Naive thymus-derived CD4-positive, alpha-beta T cell (primary cell): ENCODE data around the gene CYP1A1. TPM values are rescaled to one million over a fixed set of nuclear protein-coding genes. Genes with fewer than 3 reads are reported as not detected.
"Not testable (repeated sequence)": the region's sequence is repeated elsewhere in the genome, so short reads cannot be mapped to it uniquely, and the experiment has no call there.

Experiments
- ATAC-seq: fragments of 150-1000 bp; cut with Tn5 transposase; 2 replicates; pipeline ENCODE4 v1.10.0; 2021; ENCODE audit warnings: mild to moderate bottlenecking, moderate library complexity
- CTCF ChIA-PET: fragments of 350-600 bp; sonication (Branson Sonifier 250); formaldehyde crosslinking; loops from one replicate; lab custom pipeline; 2021; ENCODE audit warnings: antibody characterized with exemption; lab: Charles Lee
- POLR2A ChIA-PET: fragments of 350-600 bp; sonication (Branson Sonifier 250); formaldehyde crosslinking; loops from one replicate; lab custom pipeline; 2021; ENCODE audit warnings: antibody characterized with exemption, inconsistent platforms; lab: Charles Lee
- DNase-seq, 9 donors: peaks; one replicate each; pipeline versions ENCODE4 v3.0.0 to v3.0.0-alpha.2; 2020 to 2022; ENCODE audit warnings: mixed read lengths in 1 of 9
- H3K27ac ChIP-seq: one replicate; pipeline ENCODE4 v1.7.0; 2013; ENCODE audit warnings: mild to moderate bottlenecking, low read depth, low read length, moderate library complexity
- H3K27me3 ChIP-seq, 2 donors: one replicate each; pipeline ENCODE4 v1.7.0; 2013; ENCODE audit warnings: low read length in 2 of 2, mild to moderate bottlenecking in 2 of 2, moderate library complexity in 2 of 2; ENCODE audit not compliant: control insufficient read depth in 2 of 2, insufficient read depth in 2 of 2
- H3K36me3 ChIP-seq, 3 experiments: 1 replicate in 2 of 3; 2 replicates in 1 of 3; pipeline ENCODE4 v1.7.0; 2013; ENCODE audit warnings: low read length in 3 of 3, mild to moderate bottlenecking in 3 of 3, moderate library complexity in 1 of 3; ENCODE audit not compliant: insufficient read depth in 3 of 3, control insufficient read depth in 2 of 3
- H3K4me1 ChIP-seq, 2 donors: one replicate each; pipeline ENCODE4 v1.7.0; 2013; ENCODE audit warnings: low read length in 2 of 2, mild to moderate bottlenecking in 2 of 2, moderate library complexity in 1 of 2; ENCODE audit not compliant: control insufficient read depth in 2 of 2, insufficient read depth in 2 of 2
- H3K4me3 ChIP-seq: 2 replicates; pipeline ENCODE4 v1.7.0; 2013; ENCODE audit warnings: mild to moderate bottlenecking, low read length
- H3K9me3 ChIP-seq, 3 experiments: 1 replicate in 2 of 3; 2 replicates in 1 of 3; pipeline ENCODE4 v1.7.0; 2013; ENCODE audit warnings: low read length in 3 of 3; ENCODE audit not compliant: control insufficient read depth in 2 of 3
- H3K27ac Mint-ChIP-seq, 9 donors: one replicate each; pipeline ENCODE4 v1.8.0; 2020 to 2022; ENCODE audit warnings: mixed read lengths in 9 of 9, mild to moderate bottlenecking in 8 of 9, moderate library complexity in 5 of 9, inconsistent platforms in 2 of 9
- H3K27me3 Mint-ChIP-seq, 5 donors: one replicate each; pipeline ENCODE4 v1.8.0; 2021 to 2022; ENCODE audit warnings: mixed read lengths in 5 of 5, mild to moderate bottlenecking in 1 of 5
- H3K36me3 Mint-ChIP-seq, 5 donors: one replicate each; pipeline ENCODE4 v1.8.0; 2020 to 2022; ENCODE audit warnings: mixed read lengths in 5 of 5, mild to moderate bottlenecking in 3 of 5, inconsistent platforms in 1 of 5
- H3K4me1 Mint-ChIP-seq, 7 donors: one replicate each; pipeline ENCODE4 v1.8.0; 2020 to 2022; ENCODE audit warnings: mixed read lengths in 7 of 7, mild to moderate bottlenecking in 3 of 7, inconsistent platforms in 1 of 7
- H3K4me3 Mint-ChIP-seq, 10 donors: one replicate each; pipeline ENCODE4 v1.8.0; 2020 to 2022; ENCODE audit warnings: mild to moderate bottlenecking in 10 of 10, mixed read lengths in 10 of 10, moderate library complexity in 6 of 10, inconsistent platforms in 2 of 10
- H3K9me3 Mint-ChIP-seq, 11 donors: one replicate each; pipeline ENCODE4 v1.8.0; 2020 to 2022; ENCODE audit warnings: mixed read lengths in 11 of 11, mild to moderate bottlenecking in 4 of 11, inconsistent platforms in 1 of 11, moderate library complexity in 1 of 11
- intact Hi-C, 2 donors: fragments of 100-400 bp; cut with micrococcal nuclease; formaldehyde crosslinking; loops; one replicate each; pipeline ENCODE4 v1.15.1; 2023
- polyA plus RNA-seq, 2 donors: library from polyadenylated mRNA; unstranded; fragments of 300-500 nt; fragmentation: Illumina TruSeq; gene quantifications; one replicate each; pipeline ENCODE4 v1.2.3, GENCODE V29; 2021
- total RNA-seq, 6 experiments: library from RNA in 5 of 6; stranded (reverse) in 5 of 6; gene quantifications; 1 replicate in 5 of 6; 2 replicates in 1 of 6; pipeline ENCODE4 v1.2.3 and lab custom pipeline; 2021 to 2026

CYP1A1 gene
- total and polyA plus RNA-seq, 7 experiments from 2014 or later = 0.63 TPM; not detected in 6

DNA sequence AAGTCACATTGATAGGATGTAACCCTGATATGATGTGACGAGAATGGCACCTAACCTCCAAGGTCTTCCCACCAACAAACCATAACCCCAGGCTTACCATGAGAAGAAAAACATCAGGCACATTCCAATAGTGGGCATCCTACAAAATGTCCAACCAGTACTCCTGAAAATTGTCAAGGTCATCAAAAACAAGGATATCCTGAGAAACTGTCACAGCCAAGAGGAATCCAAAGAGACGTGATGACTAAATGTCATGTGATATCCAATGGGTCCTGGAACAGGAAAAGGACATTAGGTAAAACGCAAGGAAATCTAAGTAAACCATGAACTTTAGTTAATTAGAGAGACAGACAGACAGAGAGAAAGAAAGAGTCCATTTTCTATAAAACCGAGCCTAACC, 21.1 kb upstream of the CYP1A1 start:
- Histone ChIP-seq H3K27ac (no peak overlapping the region), H3K9me3 (no peaks in the 10 kb centered on the region), H3K4me1 (no peaks in the 10 kb centered on the region), H3K4me3 (no peak overlapping the region), H3K27me3 (no peaks in the 10 kb centered on the region), H3K36me3 (no peaks in the 10 kb centered on the region)
- CTCF ChIA-PET = no interaction called here
- DNase-seq (no peak), ATAC-seq (no peak)
- Mint-ChIP-seq H3K4me1 (peaks cover 0 to 1% (median 0%) of the 10 kb centered on the region in 7 donors), H3K27ac (peak overlapping the region in 1 of 9 donors; percentile 23), H3K27me3 (peaks cover 0 to 9% (median 6%) of the 10 kb centered on the region in 5 donors), H3K36me3 (no peaks in the 10 kb centered on the region), H3K9me3 (peaks cover 0 to 7% (median 5%) of the 10 kb centered on the region in 11 donors), H3K4me3 (no peak overlapping the region)
- POLR2A ChIA-PET = no interaction called here
- intact Hi-C loops = no loop called here

GRCh38 chr15:74742422-74742821, 17.1 kb upstream of the CYP1A1 start:
- H3K4me3 ChIP-seq = no peak overlapping the region
- H3K36me3 ChIP-seq = no peaks in the 10 kb centered on the region
- POLR2A ChIA-PET = no interaction called here

DNA sequence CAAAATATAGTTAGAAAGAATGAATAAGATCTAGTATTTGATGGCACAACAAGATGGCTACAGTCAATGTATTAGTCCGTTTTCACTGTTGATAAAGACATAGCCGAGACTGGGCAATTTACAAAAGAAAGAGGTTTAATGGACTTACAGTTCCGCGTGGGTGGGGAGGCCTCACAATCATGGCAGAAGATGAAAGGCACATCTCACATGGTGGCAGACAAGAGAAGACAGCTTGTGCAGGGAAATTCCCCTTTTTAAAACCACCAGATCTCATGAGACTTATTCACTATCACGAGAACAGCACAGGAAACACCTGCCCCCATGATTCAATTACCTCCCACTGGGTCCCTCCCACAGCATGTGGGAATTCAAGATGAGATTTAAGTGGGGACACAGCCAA, 12.9 kb upstream of the CYP1A1 start:
- H3K36me3 ChIP-seq, H3K4me1 ChIP-seq, H3K27ac ChIP-seq, ATAC-seq, H3K27ac Mint-ChIP-seq, CTCF ChIA-PET, H3K4me3 ChIP-seq, H3K9me3 ChIP-seq, intact Hi-C loops, H3K4me1 Mint-ChIP-seq, H3K27me3 ChIP-seq, H3K4me3 Mint-ChIP-seq, DNase-seq: not testable (repeated sequence)
- Mint-ChIP-seq H3K27me3 (peaks cover 23 to 37% (median 32%) of the 10 kb centered on the region in 5 donors), H3K9me3 (peaks cover 0 to 19% (median 8%) of the 10 kb centered on the region in 11 donors), H3K36me3 (peaks cover 0 to 12% (median 4%) of the 10 kb centered on the region in 5 donors)
- POLR2A ChIA-PET = interaction anchor here (0.6 kb wide), 1 partner anchor 187 kb away, joined by 4 read pairs; no protein-coding TSS in a partner anchor

More at GRCh38 chr15:74742422-74742821, 17.1 kb upstream of the CYP1A1 start:
- Mint-ChIP-seq H3K36me3 (peaks cover 0 to 8% (median under 1%) of the 10 kb centered on the region in 5 donors), H3K27me3 (peaks cover 6 to 15% (median 12%) of the 10 kb centered on the region in 5 donors), H3K4me1 (peaks cover 0 to 5% (median 0%) of the 10 kb centered on the region in 7 donors), H3K4me3 (no peak overlapping the region), H3K9me3 (peaks cover 0 to 17% (median 8%) of the 10 kb centered on the region in 11 donors), H3K27ac (no peak overlapping the region)
- H3K9me3 ChIP-seq = no peaks in the 10 kb centered on the region
- CTCF ChIA-PET = interaction anchor here (0.7 kb wide), 1 partner anchor 26 kb away, joined by 5 read pairs; no protein-coding TSS in a partner anchor
- H3K27me3 ChIP-seq = no peaks in the 10 kb centered on the region
- H3K4me1 ChIP-seq = no peaks in the 10 kb centered on the region
- H3K27ac ChIP-seq = no peak overlapping the region
- no peak for DNase-seq
- no peak for ATAC-seq
- intact Hi-C loops = no loop called here

DNA sequence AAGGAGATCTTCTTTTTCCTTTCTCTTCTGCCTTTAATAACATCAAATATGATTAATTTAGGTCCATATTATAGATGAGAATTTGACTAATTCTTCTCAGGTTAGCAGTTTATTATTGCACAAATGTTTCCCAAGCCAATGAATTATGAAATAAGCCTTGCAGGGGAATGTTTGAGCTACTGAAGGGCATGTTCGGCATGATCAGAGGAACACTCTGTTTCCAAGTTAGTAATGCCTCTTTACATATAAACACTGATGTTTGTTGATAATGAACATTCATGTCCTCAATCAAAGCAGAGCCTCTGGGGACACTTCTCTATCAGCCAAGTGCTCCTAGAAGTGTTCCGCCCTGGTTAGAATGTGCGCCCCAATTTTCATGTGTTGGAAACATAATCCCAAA, 10.0 kb upstream of the CYP1A1 start:
- Histone ChIP-seq H3K27ac (no peak overlapping the region), H3K9me3 (no peaks in the 10 kb centered on the region), H3K36me3 (no peaks in the 10 kb centered on the region), H3K27me3 (no peaks in the 10 kb centered on the region), H3K4me1 (no peaks in the 10 kb centered on the region), H3K4me3 (no peak overlapping the region)
- ATAC-seq = no peak
- ChIA-PET POLR2A (no interaction called here), CTCF (no interaction called here)
- Mint-ChIP-seq H3K27me3 (peaks cover 11 to 31% (median 29%) of the 10 kb centered on the region in 5 donors), H3K9me3 (peaks cover 0 to 10% (median 3%) of the 10 kb centered on the region in 11 donors), H3K27ac (no peak overlapping the region), H3K4me3 (no peak overlapping the region), H3K36me3 (peaks cover 0 to 6% (median 4%) of the 10 kb centered on the region in 5 donors), H3K4me1 (peaks cover 0 to 5% (median 0%) of the 10 kb centered on the region in 7 donors)
- no peak for DNase-seq
- intact Hi-C loops = no loop called here

GRCh38 chr15:74733269-74733668, 7.9 kb upstream of the CYP1A1 start:
- peaks cover 0 to 10% (median 2%) of the 10 kb centered on the region in 11 donors for H3K9me3 Mint-ChIP-seq
- peaks cover 0 to 4% (median 0%) of the 10 kb centered on the region in 7 donors for H3K4me1 Mint-ChIP-seq
- Histone ChIP-seq H3K36me3 (no peaks in the 10 kb centered on the region), H3K27ac (no peak overlapping the region), H3K27me3 (no peaks in the 10 kb centered on the region), H3K9me3 (no peaks in the 10 kb centered on the region), H3K4me1 (no peaks in the 10 kb centered on the region), H3K4me3 (no peak overlapping the region)
- H3K27ac Mint-ChIP-seq = no peak overlapping the region
- no peak for DNase-seq
- ChIA-PET CTCF (no interaction called here), POLR2A (no interaction called here)
- no peak overlapping the region for H3K4me3 Mint-ChIP-seq
- intact Hi-C loops = no loop called here
- peaks cover 0 to 6% (median 4%) of the 10 kb centered on the region in 5 donors for H3K36me3 Mint-ChIP-seq
- ATAC-seq = no peak
- H3K27me3 Mint-ChIP-seq = peaks cover 17 to 34% (median 29%) of the 10 kb centered on the region in 5 donors

- Mint-ChIP-seq H3K27ac (no peak overlapping the region), H3K36me3 (peaks cover 0 to 6% (median 4%) of the 10 kb centered on the region in 5 donors), H3K9me3 (peaks cover 0 to 6% (median 0%) of the 10 kb centered on the region in 11 donors), H3K4me3 (no peak overlapping the region), H3K4me1 (no peaks in the 10 kb centered on the region), H3K27me3 (peaks cover 17 to 34% (median 29%) of the 10 kb centered on the region in 5 donors)
- POLR2A ChIA-PET = interaction anchor here (0.9 kb wide), 1 partner anchor 45 kb away, joined by 3 read pairs; no protein-coding TSS in a partner anchor
- H3K36me3 ChIP-seq = no peaks in the 10 kb centered on the region
- DNase-seq (no peak), ATAC-seq (no peak)
- intact Hi-C loops = no loop called here
- no peak overlapping the region for H3K4me3 ChIP-seq
- no peaks in the 10 kb centered on the region for H3K27me3 ChIP-seq
- H3K4me1 ChIP-seq = no peaks in the 10 kb centered on the region
- CTCF ChIA-PET = no interaction called here
- no peaks in the 10 kb centered on the region for H3K9me3 ChIP-seq
- no peak overlapping the region for H3K27ac ChIP-seq
These were observed 7.5 kb upstream of the CYP1A1 start for GRCh38 chr15:74732846-74733245.
